ENCODE data around the gene HNRNPA0. TPM values are rescaled to one million over a fixed set of nuclear protein-coding genes. Genes with fewer than 3 reads are reported as not detected.
A peak's percentile ranks its signal among the peaks of the same experiment; 100 is the strongest.

The HNRNPA0 gene
- total RNA-seq, 4 donors from 2014 or later: 8.4 to 13.7 (median 9.4) TPM

GRCh38 chr5:137696481-137696880 is 57.7 kb downstream of the HNRNPA0 start:
- 0 to 29% methylated on average over 1 of the region's 1 CpG for WGBS, 2 donors
- intact Hi-C loops (cut with DNase I): no loop called here
- TF ChIP-seq CTCF (IDR thresholded peaks at IDR 0.05): no peak
- no peak for TF ChIP-seq POLR2A (IDR thresholded peaks at IDR 0.05)
- Histone ChIP-seq H3K27me3 (no peaks in the 10 kb centered on the region), H3K27ac (peak overlapping the region in 2 of 4 donors; percentile 51 to 59), H3K4me1 (peaks cover 0 to 13% (median 0%) of the 10 kb centered on the region in 3 donors), H3K4me3 (no peak overlapping the region), H3K9me3 (no peaks in the 10 kb centered on the region), H3K36me3 (peaks cover 0 to 24% (median 0%) of the 10 kb centered on the region in 3 donors)
- DNase-seq: no peak

GRCh38 chr5:137695651-137696428 is 58.3 kb downstream of the HNRNPA0 start:
- TF ChIP-seq POLR2A (IDR thresholded peaks at IDR 0.05): no peak
- peak in 4 of 6 experiments; percentile 10 to 29 (median 20) for TF ChIP-seq CTCF (IDR thresholded peaks at IDR 0.05)
- H3K36me3 ChIP-seq: peaks cover 0 to 24% (median 0%) of the 10 kb centered on the region in 3 donors
- WGBS, 2 donors: 67 to 71% methylated on average over 4 of the region's 4 CpGs
- no peaks in the 10 kb centered on the region for H3K9me3 ChIP-seq
- intact Hi-C loops (cut with DNase I): no loop called here
- no peak for DNase-seq
- no peak overlapping the region for H3K4me3 ChIP-seq
- H3K27ac ChIP-seq: peak overlapping the region in 3 of 4 donors; percentile 10 to 73 (median 59)
- peaks cover 0 to 13% (median 0%) of the 10 kb centered on the region in 3 donors for H3K4me1 ChIP-seq
- H3K27me3 ChIP-seq: no peaks in the 10 kb centered on the region

Other genes starting within 250 kb of the HNRNPA0 start
- gene KLHL3, start 18.3 kb downstream of the HNRNPA0 start, total RNA-seq: 1 to 10 TPM; 1.7 to 3.8 (median 3.1) TPM
- gene MYOT, start 113.5 kb upstream of the HNRNPA0 start, total RNA-seq: 1 to 10 TPM in 1 of 4 donors, under 1 TPM in 1, not detected in 2; 0.92 to 4.8 TPM
- not detected for gene PKD2L2, start 135.1 kb upstream of the HNRNPA0 start, total RNA-seq

Data from esophagus squamous epithelium (tissue), 5 donors.